ENCODE results near the gene INSYN1. TPM values are rescaled to one million over a fixed set of nuclear protein-coding genes. Genes with fewer than 3 reads are reported as not detected.

INSYN1 gene
- total and polyA plus RNA-seq, 2 experiments from 2014 or later, result 0.11 to 10.4 TPM

- Histone ChIP-seq H3K9me2 (ENCODE audit: insufficient read depth) (no peaks in the 10 kb centered on the region), H3K36me3 (ENCODE audit: low read depth) (no peaks in the 10 kb centered on the region), H3K27me3 (replicated peaks; ENCODE audit: insufficient read depth) (no peaks in the 10 kb centered on the region), H3K27ac (peak overlapping the region; percentile 90), H3K4me1 (ENCODE audit: insufficient read depth) (peaks cover 68% of the 10 kb centered on the region), H3F3A (ENCODE audit: insufficient read depth) (peaks cover 57% of the 10 kb centered on the region), H3K9ac (peak overlapping the region; percentile 66), H3K4me2 (ENCODE audit: unreplicated experiment) (peak overlapping the region; percentile 66), H3K4me3 (no peak overlapping the region), H3K9me3 (ENCODE audit: low read depth) (no peaks in the 10 kb centered on the region), H2AFZ (no peak overlapping the region), H3K79me2 (ENCODE audit: insufficient read depth) (peaks cover 86% of the 10 kb centered on the region), H4K20me1 (ENCODE audit: insufficient read depth) (no peaks in the 10 kb centered on the region)
- in situ Hi-C loops (cut with MboI), result no loop called here
- TF ChIP-seq EZH2phosphoT487 (IDR thresholded peaks at IDR 0.05; ENCODE audit: insufficient read depth, low read depth), result no peak
- no peak for TF ChIP-seq EZH2 (IDR thresholded peaks at IDR 0.05; ENCODE audit: insufficient read depth, poor library complexity, severe bottlenecking)
- WGBS, 2 experiments (ENCODE audit: low coverage in 1 of 2, low lambda C conversion rate in 2 of 2, missing lambda C conversion rate in 2 of 2), result 70 to 76% methylated on average over 6 of the region's 6 CpGs
- peak; percentile 61 for DNase-seq
Observed at GRCh38 chr15:73688455-73688854, 64.7 kb downstream of the INSYN1 start.

GRCh38 chr15:73687351-73687750, 65.8 kb downstream of the INSYN1 start:
- Histone ChIP-seq H3K4me3 (no peak overlapping the region), H3K79me2 (ENCODE audit: insufficient read depth) (peaks cover 75% of the 10 kb centered on the region), H3F3A (ENCODE audit: insufficient read depth) (peaks cover 58% of the 10 kb centered on the region), H3K9me3 (ENCODE audit: low read depth) (no peaks in the 10 kb centered on the region), H3K27me3 (replicated peaks; ENCODE audit: insufficient read depth) (no peaks in the 10 kb centered on the region), H4K20me1 (ENCODE audit: insufficient read depth) (no peaks in the 10 kb centered on the region), H3K9me2 (ENCODE audit: insufficient read depth) (no peaks in the 10 kb centered on the region), H3K9ac (peak overlapping the region; percentile 42), H3K4me2 (ENCODE audit: unreplicated experiment) (peak overlapping the region; percentile 94), H3K36me3 (ENCODE audit: low read depth) (no peaks in the 10 kb centered on the region), H2AFZ (no peak overlapping the region), H3K4me1 (ENCODE audit: insufficient read depth) (peaks cover 72% of the 10 kb centered on the region), H3K27ac (peak overlapping the region; percentile 90)
- in situ Hi-C loops (cut with MboI), result no loop called here
- 63 to 76% methylated on average over 2 of the region's 2 CpGs for WGBS, 2 experiments (ENCODE audit: low coverage in 1 of 2, low lambda C conversion rate in 2 of 2, missing lambda C conversion rate in 2 of 2)
- no peak for DNase-seq
- no peak for TF ChIP-seq EZH2 (IDR thresholded peaks at IDR 0.05; ENCODE audit: insufficient read depth, poor library complexity, severe bottlenecking)
- no peak for TF ChIP-seq EZH2phosphoT487 (IDR thresholded peaks at IDR 0.05; ENCODE audit: insufficient read depth, low read depth)

- in situ Hi-C loops (cut with MboI), result no loop called here
- no peak overlapping the region for H2AFZ ChIP-seq
- H3K9ac ChIP-seq, result peak overlapping the region; percentile 97
- peak overlapping the region; percentile 94 for H3K4me2 ChIP-seq (ENCODE audit: unreplicated experiment)
- TF ChIP-seq EZH2phosphoT487 (IDR thresholded peaks at IDR 0.05; ENCODE audit: insufficient read depth, low read depth) (no peak), EZH2 (IDR thresholded peaks at IDR 0.05; ENCODE audit: insufficient read depth, poor library complexity, severe bottlenecking) (no peak)
- no peaks in the 10 kb centered on the region for H3K9me3 ChIP-seq (ENCODE audit: low read depth)
- peak overlapping the region; percentile 80 for H3K4me3 ChIP-seq
- WGBS, 2 experiments (ENCODE audit: low coverage in 1 of 2, low lambda C conversion rate in 2 of 2, missing lambda C conversion rate in 2 of 2), result 10% methylated on average over 4 of the region's 4 CpGs
- H3K79me2 ChIP-seq (ENCODE audit: insufficient read depth), result peaks cover 70% of the 10 kb centered on the region
- DNase-seq, result peak; percentile 98
- peak overlapping the region; percentile 90 for H3K27ac ChIP-seq
- H3F3A ChIP-seq (ENCODE audit: insufficient read depth), result peaks cover 53% of the 10 kb centered on the region
- no peaks in the 10 kb centered on the region for H3K36me3 ChIP-seq (ENCODE audit: low read depth)
- H3K27me3 ChIP-seq (replicated peaks; ENCODE audit: insufficient read depth), result no peaks in the 10 kb centered on the region
- H3K4me1 ChIP-seq (ENCODE audit: insufficient read depth), result peaks cover 67% of the 10 kb centered on the region
- no peaks in the 10 kb centered on the region for H4K20me1 ChIP-seq (ENCODE audit: insufficient read depth)
- no peaks in the 10 kb centered on the region for H3K9me2 ChIP-seq (ENCODE audit: insufficient read depth)
Observed at GRCh38 chr15:73686781-73687256, 66.3 kb downstream of the INSYN1 start.

- peak overlapping the region; percentile 97 for H3K9ac ChIP-seq
- H3K4me2 ChIP-seq (ENCODE audit: unreplicated experiment), result peak overlapping the region; percentile 94
- H2AFZ ChIP-seq, result no peak overlapping the region
- H3K27me3 ChIP-seq (replicated peaks; ENCODE audit: insufficient read depth), result no peaks in the 10 kb centered on the region
- H3K36me3 ChIP-seq (ENCODE audit: low read depth), result no peaks in the 10 kb centered on the region
- 42 to 44% methylated on average over 6 of the region's 6 CpGs for whole genome bisulfite sequencing, 2 experiments (ENCODE audit: low coverage in 1 of 2, low lambda C conversion rate in 2 of 2, missing lambda C conversion rate in 2 of 2)
- H3K4me3 ChIP-seq, result peak overlapping the region; percentile 80
- H3K27ac ChIP-seq, result peak overlapping the region; percentile 90
- no peak for TF ChIP-seq EZH2phosphoT487 (IDR thresholded peaks at IDR 0.05; ENCODE audit: insufficient read depth, low read depth)
- no peak for TF ChIP-seq EZH2 (IDR thresholded peaks at IDR 0.05; ENCODE audit: insufficient read depth, poor library complexity, severe bottlenecking)
- DNase-seq, result peak; percentile 45
- no peaks in the 10 kb centered on the region for H4K20me1 ChIP-seq (ENCODE audit: insufficient read depth)
- H3K9me2 ChIP-seq (ENCODE audit: insufficient read depth), result no peaks in the 10 kb centered on the region
- in situ Hi-C loops (cut with MboI), result no loop called here
- H3K79me2 ChIP-seq (ENCODE audit: insufficient read depth), result peaks cover 62% of the 10 kb centered on the region
- peaks cover 59% of the 10 kb centered on the region for H3K4me1 ChIP-seq (ENCODE audit: insufficient read depth)
- H3F3A ChIP-seq (ENCODE audit: insufficient read depth), result peaks cover 47% of the 10 kb centered on the region
- no peaks in the 10 kb centered on the region for H3K9me3 ChIP-seq (ENCODE audit: low read depth)
Observed at GRCh38 chr15:73685981-73686380, 67.2 kb downstream of the INSYN1 start.

Other genes starting within 250 kb of the INSYN1 start
- 183 and 272 TPM in 2 replicates for gene NPTN, start 120.0 kb downstream of the INSYN1 start, total RNA-seq (2014; rRNA removed; shearing (Covaris generic))
- gene NPTN, start 120.0 kb downstream of the INSYN1 start, polyA plus RNA-seq (2016; fragmentation: Nextera tagmentation; extraction: Ambion mirVana), result 128 and 136 TPM in 2 replicates
- gene CD276, start 69.0 kb downstream of the INSYN1 start, total RNA-seq (2014; rRNA removed; shearing (Covaris generic)), result 94.6 and 102 TPM in 2 replicates
- 104 TPM in 2 replicates for gene CD276, start 69.0 kb downstream of the INSYN1 start, polyA plus RNA-seq (2016; fragmentation: Nextera tagmentation; extraction: Ambion mirVana)
- gene TBC1D21, start 120.2 kb upstream of the INSYN1 start, total RNA-seq (2014; rRNA removed; shearing (Covaris generic)), result not detected in 2 replicates
- not detected in 2 replicates for gene TBC1D21, start 120.2 kb upstream of the INSYN1 start, polyA plus RNA-seq (2016; fragmentation: Nextera tagmentation; extraction: Ambion mirVana)
- 534 and 540 TPM in 2 replicates for gene LOXL1, start 173.1 kb upstream of the INSYN1 start, total RNA-seq (2014; rRNA removed; shearing (Covaris generic))
- gene LOXL1, start 173.1 kb upstream of the INSYN1 start, polyA plus RNA-seq (2016; fragmentation: Nextera tagmentation; extraction: Ambion mirVana), result 396 and 401 TPM in 2 replicates
- gene STOML1, start 238.9 kb upstream of the INSYN1 start, total RNA-seq (2014; rRNA removed; shearing (Covaris generic)), result 27.8 and 43.9 TPM in 2 replicates
- gene STOML1, start 238.9 kb upstream of the INSYN1 start, polyA plus RNA-seq (2016; fragmentation: Nextera tagmentation; extraction: Ambion mirVana), result 26.9 and 27.2 TPM in 2 replicates
- 55.3 and 74.7 TPM in 2 replicates for gene PML, start 241.4 kb upstream of the INSYN1 start, total RNA-seq (2014; rRNA removed; shearing (Covaris generic))
- 52.9 and 58.0 TPM in 2 replicates for gene PML, start 241.4 kb upstream of the INSYN1 start, polyA plus RNA-seq (2016; fragmentation: Nextera tagmentation; extraction: Ambion mirVana)